Dermis blood vessel endothelial cell (primary cell): ENCODE data around the gene KIRREL3. TPM values are rescaled to one million over a fixed set of nuclear protein-coding genes. Genes with fewer than 3 reads are reported as not detected.

ENCODE experiments used
- DNase-seq: peaks from one replicate; pipeline ENCODE4 v3.0.0; 2010
- total RNA-seq: library from RNA; depleted of rRNA; stranded (reverse); fragments of >200 nt; gene quantifications from 2 replicates; pipeline ENCODE4 v1.2.3, GENCODE V29; 2014

Gene KIRREL3
- total RNA-seq, 1 donor from 2014 or later, result not detected

DNA sequence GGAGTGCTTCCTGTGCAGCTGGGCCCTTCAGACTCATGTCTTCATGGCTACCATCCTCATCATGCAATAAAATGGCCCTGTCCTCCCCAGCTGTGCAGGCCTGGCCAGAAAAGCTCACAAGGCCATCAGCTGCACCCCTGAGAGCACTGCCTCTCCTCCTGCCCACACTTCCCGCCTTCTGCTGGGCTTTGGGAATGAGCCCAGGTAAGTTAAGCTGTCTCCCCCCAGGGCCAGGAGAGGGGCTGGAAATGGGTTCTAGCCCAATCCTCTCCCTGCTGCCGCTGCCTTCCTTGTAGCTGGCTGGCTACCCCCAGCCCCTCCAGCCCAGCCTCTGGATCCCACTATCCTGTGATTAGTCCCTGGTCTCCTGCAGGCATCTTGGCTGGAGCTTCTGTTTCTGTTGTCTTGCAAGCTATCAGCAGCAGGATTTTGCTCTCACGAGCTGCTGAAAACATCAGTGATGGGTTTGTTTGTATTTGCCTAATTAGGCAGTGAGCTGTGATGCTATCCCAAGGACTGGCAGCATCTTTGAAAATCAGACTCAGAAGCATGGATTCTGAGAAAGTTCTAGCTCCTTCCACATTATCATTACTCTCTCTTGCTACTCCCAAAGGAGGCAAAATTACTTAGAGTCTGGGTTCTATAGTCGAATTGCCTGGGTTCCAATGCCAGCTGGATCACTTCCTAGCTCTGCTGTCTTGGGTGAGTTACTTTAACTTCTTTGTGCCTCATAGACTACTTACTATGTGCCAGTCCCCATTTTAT, 476.9 kb downstream of the KIRREL3 start:
- DNase-seq, result no peak

GRCh38 chr11:126522606-126523005, 478.0 kb downstream of the KIRREL3 start:
- no peak for DNase-seq

GRCh38 chr11:126522152-126522551, 478.4 kb downstream of the KIRREL3 start:
- no peak for DNase-seq

GRCh38 chr11:126521196-126521595, 479.4 kb downstream of the KIRREL3 start:
- DNase-seq, result no peak

DNA sequence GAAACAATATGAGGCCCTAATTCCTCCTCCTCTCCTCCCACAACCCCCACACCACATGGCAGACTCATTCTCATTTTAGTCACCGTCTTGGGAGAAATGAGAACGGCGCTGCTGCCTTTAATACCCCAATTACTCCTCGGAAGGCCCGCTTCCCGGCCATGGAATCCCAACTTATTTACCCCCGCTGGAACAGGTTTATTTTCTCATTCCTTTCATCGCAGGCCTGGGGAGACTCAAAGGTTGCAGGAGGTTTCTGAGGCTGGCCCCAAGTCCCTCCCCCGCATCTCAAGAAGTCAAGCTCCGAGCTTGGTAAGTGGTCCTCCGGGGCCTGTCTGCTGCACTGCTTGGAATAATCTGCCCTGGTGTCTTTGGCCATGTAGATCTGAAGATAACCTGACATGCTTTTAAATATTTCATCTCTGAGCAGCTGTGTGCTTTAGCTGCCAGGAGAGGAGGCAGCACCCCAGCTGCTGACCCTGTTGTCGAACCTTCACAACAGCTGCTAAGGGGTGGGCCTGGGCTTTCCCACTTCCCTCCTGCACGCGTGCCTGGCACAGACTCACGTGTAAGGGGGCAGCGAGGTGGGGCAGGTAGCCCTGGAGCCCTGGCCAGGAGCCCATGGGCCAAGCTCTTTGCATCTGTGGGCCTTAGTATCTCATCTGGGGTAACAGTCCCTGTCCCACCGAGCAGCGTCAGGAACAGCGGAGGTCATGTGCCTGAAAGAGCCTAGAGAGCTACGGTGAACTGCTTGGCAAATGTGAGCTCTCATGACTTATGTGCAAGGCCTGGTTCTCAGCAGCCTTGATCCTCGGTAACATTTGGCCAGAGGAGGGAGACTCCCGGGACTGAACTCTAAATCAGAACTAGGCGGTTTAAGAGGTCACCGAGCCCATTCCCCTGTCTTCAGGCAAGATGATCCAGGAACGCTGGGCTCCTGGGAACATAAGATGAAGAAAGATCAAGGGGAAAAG, 480.5 kb downstream of the KIRREL3 start:
- no peak for DNase-seq

- no peak for DNase-seq
Measured at GRCh38 chr11:126518972-126519690, 481.4 kb downstream of the KIRREL3 start.

GRCh38 chr11:126518071-126518971, 482.2 kb downstream of the KIRREL3 start:
- no peak for DNase-seq

DNA sequence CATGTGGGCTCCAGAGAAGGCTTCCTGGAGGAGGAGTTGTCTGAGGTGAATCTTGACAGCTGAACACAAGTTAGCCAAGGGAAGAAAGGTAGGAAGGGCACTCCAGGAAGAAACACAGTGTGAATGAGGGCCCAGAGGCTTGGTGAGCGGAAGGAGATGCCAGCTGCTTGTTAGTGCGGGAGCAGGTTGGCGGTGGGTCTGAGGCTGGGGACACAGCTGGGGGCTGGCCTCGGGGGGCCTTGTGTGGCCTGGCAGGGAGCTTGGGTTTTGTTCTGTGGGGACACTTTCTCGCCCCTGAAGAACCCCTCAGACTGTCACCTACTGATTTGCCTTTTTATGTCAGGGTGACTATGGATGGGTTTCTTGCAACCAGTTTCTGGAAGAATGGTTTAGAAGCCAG, 485.1 kb downstream of the KIRREL3 start:
- no peak for DNase-seq

DNA sequence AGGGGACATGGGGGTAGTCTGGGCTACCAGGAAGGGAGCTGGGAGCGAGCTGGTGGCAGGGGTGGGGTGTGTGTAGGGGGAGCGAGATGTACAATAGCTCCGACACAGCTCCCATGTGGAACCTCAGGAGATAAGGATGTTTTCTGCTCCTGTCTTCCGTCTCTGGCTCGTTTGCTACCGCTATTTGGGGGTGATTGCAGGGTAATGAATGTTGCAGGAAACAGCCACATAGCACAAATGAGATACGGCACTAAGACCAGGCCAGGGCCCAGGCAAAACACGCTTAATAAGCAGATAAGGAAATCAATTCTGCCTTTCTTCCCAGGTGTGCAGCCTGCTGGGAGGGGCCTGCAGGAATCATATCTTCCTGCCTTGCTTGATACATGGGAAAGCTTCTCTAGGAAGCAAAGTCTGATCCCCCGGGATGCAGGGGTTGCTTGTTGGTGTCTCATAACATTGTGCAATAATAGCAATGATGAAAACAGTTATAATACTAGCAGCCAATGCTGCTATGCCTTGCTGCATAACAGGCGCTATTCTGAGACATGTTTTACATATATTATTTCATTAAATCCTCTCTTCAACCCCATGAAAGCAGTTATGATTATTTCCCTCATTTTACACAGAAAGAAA, 486.4 kb downstream of the KIRREL3 start:
- no peak for DNase-seq

DNA sequence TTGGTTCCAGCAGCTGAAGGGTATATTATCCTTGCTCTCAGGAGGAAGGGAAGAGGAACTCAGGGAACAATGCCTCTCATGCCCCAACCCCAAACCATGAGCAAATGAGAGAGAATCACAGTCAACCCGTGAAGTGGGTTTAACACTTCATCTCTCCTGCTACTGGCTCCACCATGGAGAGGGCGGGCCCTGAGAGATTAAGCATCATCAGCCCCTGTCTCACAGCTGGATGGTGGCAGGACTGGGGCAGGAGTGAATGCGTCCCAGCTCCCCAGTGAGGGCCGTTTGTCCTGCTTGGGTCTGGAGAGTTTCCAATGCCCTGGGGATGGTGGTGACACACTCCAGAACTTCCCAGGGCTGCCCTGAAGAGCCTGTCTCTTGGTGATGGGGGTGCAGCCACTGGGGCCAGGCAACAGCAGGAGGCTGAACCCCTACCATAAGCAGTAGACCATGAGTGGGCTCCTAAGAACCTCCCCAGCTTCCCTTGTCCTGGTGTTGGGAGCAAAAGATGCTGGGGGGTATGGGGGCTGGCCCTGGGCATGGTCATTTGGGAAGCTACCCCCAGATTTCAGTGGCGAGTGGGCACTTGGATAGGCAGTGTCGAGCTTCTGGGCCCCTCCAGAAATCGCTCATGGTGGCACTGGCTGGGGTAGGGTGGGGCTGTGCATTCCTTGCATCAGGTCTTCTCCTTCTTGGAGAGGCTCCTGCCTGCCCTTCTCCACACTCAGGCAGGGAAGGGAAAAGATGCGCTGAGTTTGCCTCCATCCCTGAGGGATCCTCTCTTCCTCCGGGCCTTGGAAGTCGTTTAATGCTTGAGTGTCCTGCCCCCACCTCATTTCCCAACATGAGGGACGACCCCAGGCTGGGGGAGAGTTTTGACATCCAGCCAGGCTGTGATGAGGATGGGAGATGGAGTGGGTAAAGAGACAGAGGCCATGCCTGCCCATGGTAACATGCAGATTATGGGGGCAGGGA, 487.5 kb downstream of the KIRREL3 start:
- DNase-seq, result no peak

GRCh38 chr11:126512251-126512650, 488.3 kb downstream of the KIRREL3 start:
- DNase-seq, result no peak

DNA sequence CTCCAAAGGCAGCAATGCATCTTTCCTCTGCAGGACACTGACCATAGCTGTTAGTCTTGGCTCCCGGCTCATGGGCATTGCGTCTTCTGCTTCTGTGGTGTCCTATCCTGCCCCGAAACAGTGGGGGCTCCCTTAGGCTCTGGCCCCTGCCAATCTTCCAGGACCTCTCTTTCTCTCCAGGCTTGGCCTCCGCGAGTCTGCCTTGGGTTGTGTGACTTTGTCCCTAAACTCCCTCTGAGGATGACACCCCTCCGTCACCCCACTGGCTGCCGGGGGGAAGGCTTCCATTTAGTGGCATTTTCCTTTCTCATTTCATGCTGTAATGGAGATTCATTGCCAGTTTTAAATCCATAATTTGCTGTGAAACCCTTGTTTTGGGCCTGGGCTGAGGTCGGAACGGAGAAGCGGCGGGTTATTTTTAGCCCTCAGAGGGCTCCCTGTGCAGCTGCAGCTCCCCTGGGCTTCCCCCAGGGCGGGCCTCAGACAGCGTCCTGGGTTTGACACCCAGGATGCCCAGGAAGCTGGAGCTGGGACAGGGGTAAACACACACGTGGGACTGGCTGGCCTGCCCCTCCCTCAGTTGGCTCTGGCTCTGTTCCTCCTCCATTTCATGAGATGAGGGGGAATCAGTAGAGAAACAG, 489.0 kb downstream of the KIRREL3 start:
- DNase-seq, result no peak

DNA sequence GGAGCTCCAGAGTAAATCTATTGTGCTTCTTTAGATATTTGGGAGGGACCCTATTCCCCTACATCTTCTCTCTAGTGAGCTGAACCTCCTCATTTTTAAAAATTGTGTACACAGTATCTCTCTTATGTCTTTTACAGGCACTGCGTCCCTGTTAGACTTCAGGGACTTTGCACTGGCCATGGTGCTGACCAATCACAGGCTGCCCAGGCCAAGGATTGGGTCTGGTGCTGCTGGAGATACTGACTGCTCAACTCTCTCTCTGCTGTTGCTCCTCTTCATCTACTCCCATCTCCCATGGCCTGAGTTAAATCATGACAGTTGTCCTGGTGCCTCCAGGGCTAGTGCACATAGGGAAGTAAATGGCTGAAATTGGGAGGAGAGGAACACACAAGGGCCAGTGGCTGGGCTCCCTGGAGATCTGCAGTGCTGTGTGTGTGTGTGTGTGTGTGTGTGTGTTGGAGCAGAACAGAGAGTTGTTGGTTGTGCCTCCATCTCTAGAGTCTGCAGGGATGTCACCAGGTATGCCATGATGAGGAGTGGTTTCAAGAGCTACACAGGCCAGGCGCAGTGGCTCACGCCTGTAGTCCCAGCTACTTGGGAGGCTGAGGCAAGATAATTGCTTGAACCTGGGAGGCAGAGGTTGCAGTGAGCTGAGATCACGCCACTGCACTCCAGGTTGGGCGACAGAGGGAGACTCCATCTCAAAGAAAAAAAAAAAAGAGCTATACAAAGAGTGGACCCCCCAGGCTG, 489.8 kb downstream of the KIRREL3 start:
- DNase-seq, result peak; percentile 5

- no peak for DNase-seq
Measured at GRCh38 chr11:126507646-126508045, 492.9 kb downstream of the KIRREL3 start.

GRCh38 chr11:126506789-126507188, 493.8 kb downstream of the KIRREL3 start:
- no peak for DNase-seq

DNA sequence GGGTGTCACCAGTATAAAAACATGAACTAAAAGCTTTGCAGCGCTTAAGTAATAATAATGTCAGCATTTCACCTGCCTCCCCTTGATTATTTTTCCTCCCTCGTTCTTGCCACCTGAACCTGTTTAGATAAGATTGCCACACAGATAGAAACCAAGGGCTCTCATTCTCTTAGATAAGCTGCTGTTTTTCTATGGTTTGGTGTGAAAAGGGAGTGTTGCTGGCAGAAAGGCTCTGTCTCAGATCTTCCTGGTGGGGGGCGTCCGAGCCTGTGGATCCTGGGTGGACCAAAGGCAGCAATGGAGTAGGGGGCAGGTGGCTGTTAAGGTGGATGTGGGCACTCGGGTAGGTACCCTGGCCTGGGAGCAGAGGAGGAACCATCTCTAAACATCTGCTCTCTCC, 497.6 kb downstream of the KIRREL3 start:
- DNase-seq, result no peak

DNA sequence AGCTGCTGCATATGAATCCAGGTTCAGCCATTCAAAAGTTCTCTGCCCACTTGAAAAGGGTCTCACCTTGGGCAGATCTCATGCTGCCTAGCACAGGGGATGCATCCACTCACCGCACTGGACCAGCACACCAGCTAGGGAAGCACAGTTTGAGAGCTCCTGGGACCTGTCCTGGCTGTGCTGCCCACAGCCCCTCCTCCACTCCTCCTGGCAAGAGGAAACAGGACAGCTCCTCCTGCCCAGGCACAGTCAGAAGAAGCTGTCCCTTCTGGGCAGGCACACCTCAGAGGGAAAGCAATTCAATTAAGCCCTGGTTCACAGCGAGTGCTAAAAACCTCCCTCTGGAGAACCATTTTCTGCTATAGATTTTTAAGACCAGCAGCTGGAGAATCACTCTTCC, 498.4 kb downstream of the KIRREL3 start:
- DNase-seq, result no peak

DNA sequence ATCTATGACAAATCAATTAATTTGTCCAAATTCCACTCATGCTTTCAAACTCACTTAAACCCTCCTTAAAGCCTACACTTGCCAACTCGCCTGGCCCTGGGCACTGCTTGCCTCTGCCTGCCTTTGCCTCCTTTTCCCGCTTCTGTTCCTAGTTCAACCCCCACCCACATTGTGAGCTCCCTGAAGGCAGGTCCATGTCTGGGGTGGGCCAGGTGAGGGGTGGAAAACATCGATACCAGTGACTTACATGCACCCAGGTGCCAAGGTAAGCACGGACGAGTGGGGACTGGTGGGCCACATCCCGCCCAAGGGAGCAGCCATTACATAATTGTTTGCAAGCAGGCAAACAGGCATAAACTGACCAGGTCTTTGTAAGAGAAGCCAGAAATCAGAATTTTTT, 498.9 kb downstream of the KIRREL3 start:
- DNase-seq, result no peak

DNA sequence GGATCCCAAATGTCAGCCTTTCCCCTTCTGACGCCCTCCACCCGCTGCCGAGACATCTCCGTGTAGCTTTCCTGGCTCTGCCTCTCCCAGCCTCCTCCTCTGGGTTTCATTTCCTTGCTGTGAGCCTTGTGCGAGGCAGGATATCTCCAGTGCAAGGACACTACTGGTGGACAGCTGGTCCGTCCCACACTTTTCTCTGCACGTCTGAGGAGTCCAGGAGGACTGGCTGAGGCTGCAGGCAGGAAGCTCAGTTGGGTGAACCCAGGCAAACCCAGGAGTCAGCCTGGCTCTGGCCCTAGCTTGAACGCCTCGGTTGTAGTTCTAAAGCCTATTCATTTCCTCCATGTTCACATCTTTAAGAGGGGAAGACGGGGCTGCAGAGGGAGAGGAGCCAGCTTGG, 499.6 kb downstream of the KIRREL3 start:
- no peak for DNase-seq
